Fibroblast of the aortic adventitia (primary cell): ENCODE results near the gene PTCHD4. TPM values are rescaled to one million over a fixed set of nuclear protein-coding genes. Genes with fewer than 3 reads are reported as not detected.
A peak's percentile ranks its signal among the peaks of the same experiment; 100 is the strongest.
"Not testable (repeated sequence)": the region's sequence is repeated elsewhere in the genome, so short reads cannot be mapped to it uniquely, and the experiment has no call there.

Experiments used
- DNase-seq: peaks from one replicate; pipeline ENCODE4 v3.0.0-alpha.2; 2010; ENCODE audit warnings: low read depth
- H3K4me3 ChIP-seq: 2 replicates; pipeline ENCODE4 v1.5.1; 2011; ENCODE audit warnings: low read depth, mild to moderate bottlenecking, control low read depth, low read length, moderate library complexity
- CTCF ChIP-seq: IDR thresholded peaks from 2 replicates; pipeline ENCODE4 v1.5.1; 2011; ENCODE audit warnings: mild to moderate bottlenecking, low read length, control low read depth, inconsistent platforms; ENCODE audit not compliant: insufficient read depth
- total RNA-seq: library from RNA; depleted of rRNA; stranded (reverse); fragments of >200 nt; gene quantifications from 2 replicates; pipeline ENCODE4 v1.2.3, GENCODE V29; 2012; ENCODE audit warnings: low replicate concordance

The PTCHD4 gene
- total RNA-seq, 1 donor: 5.2 TPM

GRCh38 chr6:48139818-48140614, 29.0 kb upstream of the PTCHD4 start:
- TF ChIP-seq CTCF: no peak
- no peak overlapping the region for H3K4me3 ChIP-seq
- DNase-seq: no peak

- H3K4me3 ChIP-seq: no peak overlapping the region
- no peak for TF ChIP-seq CTCF
- peak; percentile 62 for DNase-seq
Observed at GRCh38 chr6:48136856-48137255, 25.9 kb upstream of the PTCHD4 start.

- no peak for TF ChIP-seq CTCF
- peak; percentile 92 for DNase-seq
- no peak overlapping the region for H3K4me3 ChIP-seq
Observed at GRCh38 chr6:48135323-48136084, 24.5 kb upstream of the PTCHD4 start.

- no peak overlapping the region for H3K4me3 ChIP-seq
- no peak for DNase-seq
- TF ChIP-seq CTCF: no peak
Observed at GRCh38 chr6:48134246-48134645, 23.2 kb upstream of the PTCHD4 start.

- no peak for TF ChIP-seq CTCF
- no peak for DNase-seq
- no peak overlapping the region for H3K4me3 ChIP-seq
Observed at GRCh38 chr6:48123601-48124000, 12.6 kb upstream of the PTCHD4 start.

- not testable (repeated sequence) for H3K4me3 ChIP-seq
Observed at GRCh38 chr6:48121983-48122749, 11.2 kb upstream of the PTCHD4 start.

More at GRCh38 chr6:48121983-48122749, 11.2 kb upstream of the PTCHD4 start:
- not testable (repeated sequence) for DNase-seq
